Subcutaneous abdominal adipose tissue (tissue), 5 donors: ENCODE measurements around the gene QRFP.

ENCODE experiments used
- H3K27ac ChIP-seq: one replicate; pipeline ENCODE4 v1.7.0; 2013; ENCODE audit warnings: low read depth, mild to moderate bottlenecking, inconsistent platforms, low read length, moderate library complexity
- H3K27me3 ChIP-seq, 5 donors: one replicate each; pipeline ENCODE4 v1.7.0; 2013; ENCODE audit warnings: low read length in 5 of 5, inconsistent platforms in 1 of 5; ENCODE audit not compliant: control insufficient read depth in 5 of 5, insufficient read depth in 4 of 5
- H3K36me3 ChIP-seq, 5 donors: one replicate each; pipeline ENCODE4 v1.7.0; 2013; ENCODE audit warnings: low read length in 5 of 5; ENCODE audit not compliant: control insufficient read depth in 5 of 5, insufficient read depth in 5 of 5
- H3K4me1 ChIP-seq, 5 donors: one replicate each; pipeline ENCODE4 v1.7.0; 2013; ENCODE audit warnings: low read length in 5 of 5, mild to moderate bottlenecking in 3 of 5, moderate library complexity in 1 of 5; ENCODE audit not compliant: control insufficient read depth in 5 of 5, insufficient read depth in 5 of 5
- H3K4me3 ChIP-seq, 5 donors: one replicate each; pipeline ENCODE4 v1.7.0; 2013; ENCODE audit warnings: low read length in 5 of 5, low read depth in 1 of 5
- H3K9ac ChIP-seq, 5 donors: one replicate each; pipeline ENCODE4 v1.7.0; 2013; ENCODE audit warnings: low read length in 5 of 5, mild to moderate bottlenecking in 4 of 5, moderate library complexity in 3 of 5
- H3K9me3 ChIP-seq, 5 donors: one replicate each; pipeline ENCODE4 v1.7.0; 2013; ENCODE audit warnings: low read length in 5 of 5; ENCODE audit not compliant: control insufficient read depth in 5 of 5
- donor health status: healthy.
- donor health status: healthy.
- donor health status: healthy.
- donor health status: healthy.
- donor health status: healthy.

The QRFP gene

DNA sequence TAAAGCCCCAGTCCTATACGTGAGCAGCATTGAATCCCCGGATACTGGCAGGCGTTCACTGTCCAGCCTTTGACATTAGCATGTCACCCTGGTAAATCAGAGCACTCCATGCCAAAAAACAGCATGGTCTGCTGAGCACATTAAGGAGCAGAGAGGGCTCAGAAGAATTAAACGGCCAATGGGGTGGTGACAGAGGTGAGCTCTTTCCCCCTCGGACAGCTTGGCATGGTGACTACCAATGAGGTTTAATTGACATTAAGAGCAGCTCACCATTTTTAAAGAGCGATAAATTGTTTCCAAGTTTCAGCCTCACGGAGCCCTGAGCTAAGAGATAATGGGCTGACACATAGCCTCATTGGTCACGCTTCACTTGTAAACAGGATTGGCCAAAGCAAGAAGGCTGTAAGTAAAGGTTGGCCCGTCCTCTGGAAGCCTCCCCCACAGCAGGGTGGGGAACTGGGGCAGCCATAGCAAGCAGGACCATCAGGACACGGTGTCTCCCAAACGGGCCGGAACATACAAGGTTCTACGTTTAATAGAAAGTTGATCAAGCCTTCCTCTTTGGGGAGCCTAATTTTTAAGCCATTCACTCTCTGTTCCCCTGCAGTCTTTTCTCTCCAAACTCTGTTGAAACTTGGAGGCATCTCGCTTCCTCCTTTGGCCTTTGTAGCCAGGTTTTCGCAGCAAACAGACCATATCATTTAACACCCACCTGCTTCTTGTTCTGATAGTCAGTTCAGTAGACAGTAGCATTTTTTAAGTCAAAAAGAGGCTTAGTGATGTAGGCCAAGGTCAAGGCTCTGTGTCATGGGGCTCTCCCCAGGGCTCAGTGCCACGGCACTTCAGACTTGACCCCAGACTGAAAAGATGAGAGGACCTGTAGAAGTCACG is 25.9 kb downstream of the QRFP start:
- Histone ChIP-seq H3K36me3 (peaks cover 4 to 65% (median 53%) of the 10 kb centered on the region in 5 donors), H3K4me3 (no peak overlapping the region), H3K27ac (no peak overlapping the region), H3K4me1 (peaks cover 3 to 41% (median 30%) of the 10 kb centered on the region in 5 donors), H3K9me3 (no peaks in the 10 kb centered on the region), H3K9ac (no peak overlapping the region), H3K27me3 (no peaks in the 10 kb centered on the region)

DNA sequence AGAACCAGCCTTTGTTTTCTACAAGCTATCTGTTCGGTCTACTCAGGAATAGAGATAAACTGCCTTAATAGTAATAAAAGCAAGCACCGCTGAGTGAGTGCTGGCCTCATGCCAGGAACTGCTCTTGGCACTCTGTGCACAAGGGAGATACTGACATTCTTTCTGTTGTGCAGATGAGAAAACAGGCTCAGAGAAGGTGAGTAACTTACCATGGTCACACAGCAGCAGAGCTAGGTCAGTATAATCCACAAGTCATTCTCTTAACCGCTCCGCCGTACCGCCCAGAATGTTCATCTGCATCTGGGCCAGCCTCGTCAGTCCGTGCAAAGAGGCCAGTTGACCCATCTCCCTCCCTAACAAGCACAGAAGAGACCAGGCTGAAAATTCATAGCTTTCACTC is 27.4 kb downstream of the QRFP start:
- Histone ChIP-seq H3K36me3 (peaks cover 2 to 60% (median 45%) of the 10 kb centered on the region in 5 donors), H3K27ac (no peak overlapping the region), H3K9ac (no peak overlapping the region), H3K4me3 (no peak overlapping the region), H3K27me3 (no peaks in the 10 kb centered on the region), H3K4me1 (peaks cover 3 to 41% (median 35%) of the 10 kb centered on the region in 5 donors), H3K9me3 (no peaks in the 10 kb centered on the region)

DNA sequence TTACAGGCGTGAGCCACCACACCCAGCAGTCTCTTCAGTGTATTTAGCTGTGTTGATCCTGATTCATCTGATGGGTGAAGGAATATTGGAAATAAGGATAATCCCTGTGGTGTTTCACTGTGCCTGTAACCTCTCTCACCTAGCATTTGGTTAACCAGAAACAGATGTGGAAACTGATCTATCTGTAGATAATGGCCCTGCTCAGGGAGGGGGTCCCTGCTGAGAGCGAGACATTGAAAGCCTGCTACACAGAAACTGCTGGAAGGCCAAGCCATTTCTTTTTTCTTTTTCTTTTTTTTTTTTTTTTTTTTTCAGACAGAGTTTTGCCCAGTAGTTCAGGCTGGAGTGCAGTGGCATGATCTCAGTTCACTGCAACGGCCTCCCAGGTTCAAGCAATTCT is 28.4 kb downstream of the QRFP start:
- Histone ChIP-seq H3K4me1 (peaks cover 6 to 46% (median 41%) of the 10 kb centered on the region in 5 donors), H3K9me3 (no peaks in the 10 kb centered on the region), H3K9ac (no peak overlapping the region), H3K27me3 (no peaks in the 10 kb centered on the region), H3K36me3 (peaks cover 0 to 56% (median 39%) of the 10 kb centered on the region in 5 donors), H3K27ac (no peak overlapping the region), H3K4me3 (no peak overlapping the region)

DNA sequence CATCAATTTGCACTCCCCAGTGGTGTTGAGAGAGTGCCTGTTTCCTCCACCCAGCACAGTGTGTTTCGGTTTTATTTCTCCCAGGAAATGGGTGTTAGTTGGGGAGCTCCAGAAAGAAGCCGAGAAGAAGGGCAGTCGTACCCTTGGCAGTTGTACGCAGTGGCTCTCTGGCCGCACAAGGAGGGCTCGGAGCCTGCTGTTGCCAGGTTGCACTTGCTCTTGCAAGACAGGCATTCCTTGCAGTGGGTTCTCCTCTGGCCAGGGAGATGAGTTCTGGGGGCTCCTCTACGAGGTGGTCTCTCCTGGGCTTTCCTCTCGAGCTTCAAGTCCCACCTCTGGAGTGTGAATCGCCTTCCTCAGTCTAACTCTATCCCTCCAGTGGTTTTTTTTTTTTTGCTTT is 29.1 kb downstream of the QRFP start:
- H3K27ac ChIP-seq, result no peak overlapping the region
- H3K9me3 ChIP-seq, result no peaks in the 10 kb centered on the region
- H3K36me3 ChIP-seq, result peaks cover 0 to 56% (median 39%) of the 10 kb centered on the region in 5 donors
- H3K27me3 ChIP-seq, result no peaks in the 10 kb centered on the region
- no peak overlapping the region for H3K9ac ChIP-seq
- peaks cover 6 to 45% (median 41%) of the 10 kb centered on the region in 5 donors for H3K4me1 ChIP-seq
- H3K4me3 ChIP-seq, result no peak overlapping the region

DNA sequence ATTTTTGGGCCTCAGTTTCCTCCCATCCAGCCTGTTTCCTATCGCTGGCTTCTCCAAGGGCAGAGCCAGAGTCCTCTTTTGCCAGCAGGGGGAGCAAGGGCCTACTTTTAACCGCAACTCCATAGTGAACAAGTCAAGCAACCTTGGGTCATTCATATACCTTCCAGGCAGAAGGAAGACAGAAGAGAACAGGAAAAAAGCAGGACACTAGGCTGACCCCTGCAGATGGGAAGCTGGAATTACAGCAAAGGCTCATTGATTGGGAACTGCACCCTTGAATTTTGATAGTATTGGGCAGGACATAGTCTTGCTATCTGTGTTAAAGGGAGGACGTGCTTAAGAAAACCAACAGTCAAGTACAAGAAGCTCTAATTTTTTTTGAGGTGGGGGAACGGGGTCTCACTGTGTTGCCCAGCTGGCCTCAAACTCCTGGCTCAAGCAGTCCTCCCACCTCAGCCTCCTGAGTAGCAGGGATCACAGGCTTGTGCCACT is 30.1 kb downstream of the QRFP start:
- H3K27ac ChIP-seq, result peak overlapping the region; percentile 6
- no peaks in the 10 kb centered on the region for H3K9me3 ChIP-seq
- peaks cover 8 to 56% (median 43%) of the 10 kb centered on the region in 5 donors for H3K4me1 ChIP-seq
- H3K27me3 ChIP-seq, result no peaks in the 10 kb centered on the region
- no peak overlapping the region for H3K9ac ChIP-seq
- H3K36me3 ChIP-seq, result peaks cover 0 to 51% (median 31%) of the 10 kb centered on the region in 5 donors
- no peak overlapping the region for H3K4me3 ChIP-seq

DNA sequence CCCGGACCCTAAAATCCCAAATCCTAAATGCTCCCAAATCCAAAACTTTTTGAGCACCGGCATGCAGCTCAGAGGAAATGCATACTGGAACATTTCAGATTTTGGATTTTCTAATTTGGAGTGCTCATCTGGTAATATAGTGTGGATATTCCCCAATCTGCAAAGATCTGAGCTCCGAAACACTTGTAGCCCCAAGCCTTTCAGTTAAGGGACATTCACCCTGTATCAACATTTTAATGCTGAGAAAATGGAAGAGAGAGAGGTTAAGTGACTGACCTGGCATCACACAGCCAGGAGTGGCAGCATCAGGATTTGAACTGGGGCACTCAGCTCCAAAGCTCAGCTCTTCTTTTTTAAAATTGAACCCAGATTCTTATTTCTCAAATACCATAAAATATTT is 30.7 kb downstream of the QRFP start:
- H3K9me3 ChIP-seq, result no peaks in the 10 kb centered on the region
- H3K27me3 ChIP-seq, result no peaks in the 10 kb centered on the region
- peaks cover 0 to 48% (median 26%) of the 10 kb centered on the region in 5 donors for H3K36me3 ChIP-seq
- peaks cover 12 to 62% (median 49%) of the 10 kb centered on the region in 5 donors for H3K4me1 ChIP-seq
- H3K4me3 ChIP-seq, result no peak overlapping the region
- H3K9ac ChIP-seq, result no peak overlapping the region
- no peak overlapping the region for H3K27ac ChIP-seq

DNA sequence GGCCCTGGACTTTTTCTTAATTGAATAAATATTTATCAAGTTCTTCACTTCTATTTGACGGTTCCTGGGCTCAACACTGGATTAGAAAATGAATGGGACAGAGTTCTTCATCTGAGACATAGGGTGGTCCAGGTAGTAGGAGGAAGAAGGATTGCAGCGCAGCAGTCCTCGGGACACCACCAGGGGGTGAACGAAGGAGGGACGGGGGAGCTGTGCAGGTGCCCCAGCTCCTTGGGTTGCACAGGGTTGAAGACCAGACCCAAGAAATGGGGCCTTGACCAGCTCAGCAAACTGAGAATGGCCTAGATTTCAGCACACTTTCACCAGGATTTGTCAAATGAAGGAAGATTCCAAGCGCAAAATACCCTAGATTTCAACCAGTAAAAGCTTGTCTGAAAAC is 32.1 kb downstream of the QRFP start:
- H3K9ac ChIP-seq, result no peak overlapping the region
- no peak overlapping the region for H3K4me3 ChIP-seq
- no peak overlapping the region for H3K27ac ChIP-seq
- no peaks in the 10 kb centered on the region for H3K9me3 ChIP-seq
- H3K36me3 ChIP-seq, result peaks cover 0 to 49% (median 31%) of the 10 kb centered on the region in 5 donors
- no peaks in the 10 kb centered on the region for H3K27me3 ChIP-seq
- peaks cover 17 to 75% (median 61%) of the 10 kb centered on the region in 5 donors for H3K4me1 ChIP-seq

DNA sequence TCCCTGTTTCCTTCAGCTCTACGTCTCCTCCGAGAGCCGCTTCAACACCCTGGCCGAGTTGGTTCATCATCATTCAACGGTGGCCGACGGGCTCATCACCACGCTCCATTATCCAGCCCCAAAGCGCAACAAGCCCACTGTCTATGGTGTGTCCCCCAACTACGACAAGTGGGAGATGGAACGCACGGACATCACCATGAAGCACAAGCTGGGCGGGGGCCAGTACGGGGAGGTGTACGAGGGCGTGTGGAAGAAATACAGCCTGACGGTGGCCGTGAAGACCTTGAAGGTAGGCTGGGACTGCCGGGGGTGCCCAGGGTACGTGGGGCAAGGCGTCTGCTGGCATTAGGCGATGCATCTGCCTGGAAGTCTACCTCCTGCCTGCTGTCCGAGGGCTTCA is 33.9 kb downstream of the QRFP start:
- Histone ChIP-seq H3K27me3 (no peaks in the 10 kb centered on the region), H3K4me3 (no peak overlapping the region), H3K27ac (peak overlapping the region; percentile 20), H3K36me3 (peaks cover 0 to 50% (median 28%) of the 10 kb centered on the region in 5 donors), H3K9me3 (no peaks in the 10 kb centered on the region), H3K4me1 (peaks cover 21 to 90% (median 72%) of the 10 kb centered on the region in 5 donors), H3K9ac (no peak overlapping the region)

DNA sequence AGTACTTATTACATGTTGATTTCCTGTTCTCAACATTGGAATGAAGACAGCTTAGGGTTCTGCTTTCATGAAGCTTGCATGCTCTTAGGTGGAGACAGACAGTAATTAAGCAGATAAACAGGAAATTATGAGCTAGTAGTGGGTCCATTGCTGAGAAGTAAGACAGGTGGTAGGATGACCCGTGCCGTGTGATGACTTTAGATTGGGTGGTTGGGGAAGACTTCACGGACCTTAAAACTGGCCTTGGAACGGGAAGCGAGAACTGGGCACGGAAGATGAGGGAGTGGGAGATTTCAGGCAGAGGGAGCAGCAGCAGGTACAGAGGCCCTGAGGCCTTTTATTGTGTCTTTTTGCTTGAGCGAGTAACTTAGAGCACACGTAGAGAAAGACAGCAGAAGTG is 34.4 kb downstream of the QRFP start:
- peaks cover 0 to 49% (median 27%) of the 10 kb centered on the region in 5 donors for H3K36me3 ChIP-seq

More for the DNA sequence above, 34.4 kb downstream of the QRFP start:
- H3K9me3 ChIP-seq, result no peaks in the 10 kb centered on the region
- no peaks in the 10 kb centered on the region for H3K27me3 ChIP-seq
- H3K4me3 ChIP-seq, result no peak overlapping the region
- H3K27ac ChIP-seq, result peak overlapping the region; percentile 20
- H3K4me1 ChIP-seq, result peaks cover 22 to 87% (median 71%) of the 10 kb centered on the region in 5 donors
- no peak overlapping the region for H3K9ac ChIP-seq
